Ascending aorta (tissue), 2 donors: ENCODE data around the gene STEAP1B. TPM values are rescaled to one million over a fixed set of nuclear protein-coding genes. Genes with fewer than 3 reads are reported as not detected.

Source experiments
- DNase-seq, 2 donors: peaks; one replicate each; pipeline ENCODE4 v3.0.0-alpha.2; 2019; ENCODE audit warnings: low spot score in 2 of 2
- H3K27ac ChIP-seq, 2 donors: fragments of 200-600 bp; sonication (generic); one replicate each; pipeline ENCODE4 v1.5.1; 2016 to 2017; ENCODE audit warnings: mild to moderate bottlenecking in 1 of 2
- H3K27me3 ChIP-seq: fragments of 200-600 bp; sonication (generic); one replicate; pipeline ENCODE4 v1.5.1; 2017
- H3K36me3 ChIP-seq, 2 donors: fragments of 200-600 bp; sonication (generic); one replicate each; pipeline ENCODE4 v1.5.1; 2016
- H3K4me1 ChIP-seq, 2 donors: fragments of 200-600 bp; sonication (generic); one replicate each; pipeline ENCODE4 v1.5.1; 2016 to 2017; ENCODE audit warnings: mild to moderate bottlenecking in 1 of 2
- H3K4me3 ChIP-seq, 2 donors: fragments of 200-600 bp; sonication (generic); one replicate each; pipeline ENCODE4 v1.5.1; 2016 to 2017; ENCODE audit warnings: mild to moderate bottlenecking in 1 of 2
- H3K9me3 ChIP-seq, 2 donors: fragments of 200-600 bp; sonication (generic); one replicate each; pipeline ENCODE4 v1.5.1; 2016
- CTCF ChIP-seq, 3 experiments: fragments of 200-600 bp in 2 of 3; fragments of 450-650 bp in 1 of 3; sonication (generic) in 2 of 3; IDR thresholded peaks; one replicate each; pipeline ENCODE4 v1.5.1; 2016 to 2019; ENCODE audit warnings: antibody characterized with exemption in 3 of 3, mild to moderate bottlenecking in 1 of 3, moderate library complexity in 1 of 3
- intact Hi-C: fragments of 100-400 bp; cut with DNase I; formaldehyde crosslinking; loops from one replicate; pipeline ENCODE4 v1.15.1; 2023
- total RNA-seq: library from RNA; depleted of rRNA; stranded (reverse); fragments of >200 nt; gene quantifications from one replicate; pipeline ENCODE4 v1.1.0, GENCODE V29; 2016

Gene STEAP1B
- total RNA-seq, 1 donor from 2014 or later, result not detected

- H3K36me3 ChIP-seq, result no peaks in the 10 kb centered on the region
- no peak overlapping the region for H3K27ac ChIP-seq
- intact Hi-C loops, result no loop called here
- no peak overlapping the region for H3K4me3 ChIP-seq
- no peaks in the 10 kb centered on the region for H3K27me3 ChIP-seq
- H3K4me1 ChIP-seq, result no peaks in the 10 kb centered on the region
- TF ChIP-seq CTCF (IDR thresholded peaks at IDR 0.05), result no peak
- no peak for DNase-seq
- no peaks in the 10 kb centered on the region for H3K9me3 ChIP-seq
These were observed 82.6 kb downstream of the STEAP1B start for GRCh38 chr7:22417349-22417748.

- TF ChIP-seq CTCF (IDR thresholded peaks at IDR 0.05), result no peak
- intact Hi-C loops, result no loop called here
- DNase-seq, result no peak
These were observed 85.6 kb downstream of the STEAP1B start for GRCh38 chr7:22414424-22414823.

GRCh38 chr7:22413211-22413610, 86.8 kb downstream of the STEAP1B start:
- H3K4me1 ChIP-seq, result no peaks in the 10 kb centered on the region
- DNase-seq, result no peak
- intact Hi-C loops, result no loop called here
- H3K9me3 ChIP-seq, result no peaks in the 10 kb centered on the region
- H3K4me3 ChIP-seq, result no peak overlapping the region
- no peaks in the 10 kb centered on the region for H3K36me3 ChIP-seq
- no peak overlapping the region for H3K27ac ChIP-seq
- H3K27me3 ChIP-seq, result no peaks in the 10 kb centered on the region
- no peak for TF ChIP-seq CTCF (IDR thresholded peaks at IDR 0.05)

More at GRCh38 chr7:22414424-22414823, 85.6 kb downstream of the STEAP1B start:
- Histone ChIP-seq H3K9me3 (no peaks in the 10 kb centered on the region), H3K36me3 (no peaks in the 10 kb centered on the region), H3K4me1 (no peaks in the 10 kb centered on the region), H3K27ac (no peak overlapping the region), H3K27me3 (no peaks in the 10 kb centered on the region), H3K4me3 (no peak overlapping the region)

GRCh38 chr7:22411977-22412693, 87.9 kb downstream of the STEAP1B start:
- no peak overlapping the region for H3K27ac ChIP-seq
- no peak overlapping the region for H3K4me3 ChIP-seq
- DNase-seq, result no peak
- H3K9me3 ChIP-seq, result no peaks in the 10 kb centered on the region
- no peaks in the 10 kb centered on the region for H3K4me1 ChIP-seq
- no peak for TF ChIP-seq CTCF (IDR thresholded peaks at IDR 0.05)
- H3K27me3 ChIP-seq, result no peaks in the 10 kb centered on the region
- H3K36me3 ChIP-seq, result no peaks in the 10 kb centered on the region
- intact Hi-C loops, result no loop called here

- H3K4me1 ChIP-seq, result no peaks in the 10 kb centered on the region
- H3K9me3 ChIP-seq, result no peaks in the 10 kb centered on the region
- intact Hi-C loops, result no loop called here
- no peak overlapping the region for H3K27ac ChIP-seq
- DNase-seq, result no peak
- no peak for TF ChIP-seq CTCF (IDR thresholded peaks at IDR 0.05)
- no peaks in the 10 kb centered on the region for H3K36me3 ChIP-seq
- H3K4me3 ChIP-seq, result no peak overlapping the region
- no peaks in the 10 kb centered on the region for H3K27me3 ChIP-seq
These were observed 93.3 kb downstream of the STEAP1B start for GRCh38 chr7:22406715-22407114.
